GM18505 (cell line): Measurements from ENCODE around the gene PMP22.

Source experiments
- ATAC-seq: cut with Tn5 transposase; IDR thresholded peaks from one replicate; pipeline ENCODE4 v1.9.1; 2021; ENCODE audit not compliant: unreplicated experiment
- POLR2A ChIP-seq: IDR thresholded peaks from 4 replicates; pipeline ENCODE4 v1.6.1; 2011; ENCODE audit warnings: borderline replicate concordance; ENCODE audit not compliant: insufficient read depth, insufficient read length; ENCODE audit errors: extremely low read depth

The PMP22 gene

GRCh38 chr17:15288859-15289258 is 23.7 kb upstream of the PMP22 start:
- TF ChIP-seq POLR2A, result no peak
- ATAC-seq, result no peak

- no peak for TF ChIP-seq POLR2A
- no peak for ATAC-seq
These were observed 22.6 kb upstream of the PMP22 start for GRCh38 chr17:15287538-15288267.

- TF ChIP-seq POLR2A, result no peak
- ATAC-seq, result no peak
These were observed 20.3 kb upstream of the PMP22 start for GRCh38 chr17:15285466-15285865.

- no peak for ATAC-seq
- TF ChIP-seq POLR2A, result no peak
These were observed 19.4 kb upstream of the PMP22 start for GRCh38 chr17:15284537-15284936.

- no peak for TF ChIP-seq POLR2A
- no peak for ATAC-seq
These were observed 19.0 kb upstream of the PMP22 start for GRCh38 chr17:15284107-15284506.

- no peak for ATAC-seq
- TF ChIP-seq POLR2A, result no peak
These were observed 16.8 kb upstream of the PMP22 start for GRCh38 chr17:15281909-15282308.

DNA sequence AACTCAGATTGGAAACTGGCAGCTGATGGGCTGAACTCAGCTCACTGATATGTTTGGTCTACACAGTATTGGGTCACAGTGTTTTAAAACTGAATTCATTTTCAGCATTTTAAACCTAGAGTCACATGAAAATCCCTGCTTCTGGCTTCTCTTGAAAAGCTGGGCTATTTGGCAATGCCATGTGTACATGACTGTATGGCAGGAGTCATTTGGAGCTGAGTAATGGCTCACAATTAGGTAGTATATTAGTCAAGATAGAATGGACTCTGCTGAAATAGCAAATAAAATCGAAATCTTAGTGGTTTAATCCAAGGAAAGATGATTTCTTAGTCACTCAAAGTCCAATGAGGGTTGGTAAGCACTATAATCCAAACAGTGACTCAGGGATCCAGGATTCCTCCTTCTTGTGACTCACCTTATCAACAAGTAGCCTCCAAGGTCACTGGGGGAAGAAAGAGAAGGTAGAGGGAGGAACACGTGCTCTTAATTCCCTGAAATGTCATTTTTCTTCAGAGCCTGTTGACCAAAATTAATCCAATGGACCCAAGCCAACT is 13.9 kb upstream of the PMP22 start:
- no peak for ATAC-seq
- no peak for TF ChIP-seq POLR2A

- no peak for ATAC-seq
- no peak for TF ChIP-seq POLR2A
These were observed 13.3 kb upstream of the PMP22 start for GRCh38 chr17:15278380-15278779.

- no peak for TF ChIP-seq POLR2A
- no peak for ATAC-seq
These were observed 8.9 kb upstream of the PMP22 start for GRCh38 chr17:15274017-15274416.

GRCh38 chr17:15273141-15273793 is 8.1 kb upstream of the PMP22 start:
- no peak for ATAC-seq
- TF ChIP-seq POLR2A, result no peak

GRCh38 chr17:15271741-15272140 is 6.6 kb upstream of the PMP22 start:
- no peak for TF ChIP-seq POLR2A
- no peak for ATAC-seq

- no peak for TF ChIP-seq POLR2A
- no peak for ATAC-seq
These were observed 5.7 kb upstream of the PMP22 start for GRCh38 chr17:15270628-15271381.

- TF ChIP-seq POLR2A, result no peak
- ATAC-seq, result no peak
These were observed 4.6 kb upstream of the PMP22 start for GRCh38 chr17:15269780-15270089.
